Upper lobe of right lung (tissue), 1 donor: Measurements from ENCODE around the gene POLR2M. TPM values are rescaled to one million over a fixed set of nuclear protein-coding genes. Genes with fewer than 3 reads are reported as not detected.

Experiments used
- ATAC-seq: fragments of 200-7000 bp; cut with Tn5 transposase; one replicate; pipeline ENCODE4 v1.9.1; 2020; ENCODE audit warnings: mild to moderate bottlenecking, moderate library complexity
- DNase-seq: peaks from one replicate; pipeline ENCODE4 v3.0.0-alpha.2; 2020
- H3K27ac ChIP-seq: fragments of 200-600 bp; one replicate; pipeline ENCODE4 v1.8.0; 2022
- H3K27me3 ChIP-seq: fragments of 200-600 bp; one replicate; pipeline ENCODE4 v1.8.0; 2022; ENCODE audit warnings: mild to moderate bottlenecking
- H3K36me3 ChIP-seq: fragments of 200-600 bp; one replicate; pipeline ENCODE4 v1.8.0; 2022
- H3K4me1 ChIP-seq: fragments of 200-600 bp; one replicate; pipeline ENCODE4 v1.8.0; 2022
- H3K4me3 ChIP-seq: fragments of 200-600 bp; one replicate; pipeline ENCODE4 v1.8.0; 2022; ENCODE audit warnings: mild to moderate bottlenecking
- H3K9me3 ChIP-seq: fragments of 200-600 bp; one replicate; pipeline ENCODE4 v1.8.0; 2022
- CTCF ChIP-seq: fragments of 200-600 bp; IDR thresholded peaks from one replicate; pipeline ENCODE4 v1.8.0; 2022; ENCODE audit warnings: antibody characterized with exemption
- intact Hi-C: fragments of 100-400 bp; cut with DNase I; formaldehyde crosslinking; loops from one replicate; pipeline ENCODE4 v1.11.0; 2022
- long read RNA-seq: library from polyadenylated mRNA; unstranded; transcript quantifications from one replicate; pipeline ENCODE4 v2.0.0, GENCODE V29; 2021
- total RNA-seq: library from RNA; stranded (reverse); fragmentation: NEBNext Ultra II Directional; extraction: Animal tissue kit (Norgen Biotek cat#: 25700); gene quantifications from one replicate; pipeline ENCODE4 v1.2.1, GENCODE V29; 2021
- donor health status: DM: no; HTN: yes; CAD: no; lungs with severe emphysema.

POLR2M gene
- 63.7 TPM for total RNA-seq
- long read RNA-seq, full-length matches to known transcripts = 72 of 78 reads
- long read RNA-seq, partial matches to known transcripts = 4 of 78 reads
- long read RNA-seq, other reads (novel, unspliced or antisense) = 2 of 78 reads

GRCh38 chr15:57706405-57707209 is at the start of gene POLR2M:
Gene POLR2M, plus strand, starts transcription at chr15:57706714. Its CDS starts 129 bp downstream, at chr15:57706843.
- intact Hi-C loops = no loop called here
- peak; percentile 96 for DNase-seq
- H3K27me3 ChIP-seq = no peaks in the 10 kb centered on the region
- H3K4me3 ChIP-seq = peak within 1 kb of the TSS; percentile 85
- ATAC-seq = peak; percentile 97
- peaks cover 21% of the 10 kb centered on the region for H3K4me1 ChIP-seq
- H3K27ac ChIP-seq = peak within 1 kb of the TSS; percentile 98
- H3K36me3 ChIP-seq = peaks cover 26% of the 10 kb centered on the region
- TF ChIP-seq CTCF = no peak
- no peaks in the 10 kb centered on the region for H3K9me3 ChIP-seq

- no peak for ATAC-seq
- Histone ChIP-seq H3K27ac (no peak overlapping the region), H3K36me3 (no peaks in the 10 kb centered on the region), H3K9me3 (no peaks in the 10 kb centered on the region), H3K4me1 (no peaks in the 10 kb centered on the region), H3K27me3 (no peaks in the 10 kb centered on the region), H3K4me3 (no peak overlapping the region)
- DNase-seq = no peak
- no peak for TF ChIP-seq CTCF
- intact Hi-C loops = no loop called here
These were observed 48.9 kb upstream of the POLR2M start for GRCh38 chr15:57657619-57658018.

DNA sequence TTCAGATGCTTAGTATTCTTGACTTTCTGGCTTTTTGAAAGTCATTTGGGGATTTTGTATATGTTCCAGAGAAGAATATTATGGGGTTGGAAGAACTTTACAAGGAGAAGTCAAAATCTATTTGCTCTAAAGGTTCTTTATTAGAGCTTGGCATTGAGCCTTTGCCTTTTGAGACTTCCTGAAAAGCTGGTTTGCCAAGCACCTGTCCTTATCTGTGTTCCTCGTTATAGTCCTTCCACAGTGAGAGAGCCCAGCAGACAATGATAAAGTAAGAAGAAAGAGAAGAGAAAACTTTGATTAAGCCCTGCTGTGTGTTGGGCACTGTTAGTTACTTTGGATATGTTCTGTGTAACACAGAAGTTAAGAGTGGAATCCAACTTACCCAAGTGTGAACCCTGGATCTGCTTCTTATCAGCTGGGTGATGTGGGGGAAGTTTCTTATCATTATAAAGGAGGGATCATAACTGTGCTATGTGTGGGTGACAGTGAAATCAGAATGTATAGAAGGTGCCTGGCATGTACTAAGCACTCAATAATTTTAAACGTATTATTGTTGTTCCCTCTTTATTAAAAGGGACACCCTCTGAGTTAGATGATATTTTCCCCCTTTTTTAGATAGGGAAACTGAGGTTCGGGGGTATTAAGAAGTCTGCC is 44.3 kb upstream of the POLR2M start:
- DNase-seq = no peak
- Histone ChIP-seq H3K36me3 (no peaks in the 10 kb centered on the region), H3K4me1 (peaks cover 4% of the 10 kb centered on the region), H3K9me3 (no peaks in the 10 kb centered on the region), H3K4me3 (no peak overlapping the region), H3K27ac (no peak overlapping the region), H3K27me3 (no peaks in the 10 kb centered on the region)
- intact Hi-C loops = no loop called here
- ATAC-seq = no peak
- no peak for TF ChIP-seq CTCF

GRCh38 chr15:57662802-57663201 is 43.7 kb upstream of the POLR2M start:
- DNase-seq (no peak), ATAC-seq (no peak)
- no peaks in the 10 kb centered on the region for H3K27me3 ChIP-seq
- H3K36me3 ChIP-seq = no peaks in the 10 kb centered on the region
- no peak for TF ChIP-seq CTCF
- peaks cover 7% of the 10 kb centered on the region for H3K4me1 ChIP-seq
- no peak overlapping the region for H3K27ac ChIP-seq
- H3K9me3 ChIP-seq = no peaks in the 10 kb centered on the region
- intact Hi-C loops = no loop called here
- no peak overlapping the region for H3K4me3 ChIP-seq

DNA sequence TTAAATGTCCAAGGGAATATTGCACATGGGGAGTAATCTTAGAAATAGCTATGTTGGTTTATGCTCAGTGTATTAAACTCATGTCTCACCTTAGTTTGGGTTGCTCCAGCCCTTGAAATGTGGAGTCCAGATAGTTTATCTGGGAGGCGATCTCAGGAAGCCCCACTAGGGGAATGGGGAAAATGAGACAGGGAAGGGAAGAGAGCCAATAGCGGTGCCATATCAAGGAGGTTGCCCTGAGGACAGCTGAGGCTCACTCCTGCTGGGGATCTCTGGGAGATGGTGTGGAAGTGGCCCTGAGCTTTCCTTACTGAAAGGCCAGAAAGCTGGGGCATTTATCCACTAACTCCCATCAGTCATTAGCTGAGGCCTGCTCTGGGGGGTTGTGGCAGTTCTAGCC is 43.3 kb upstream of the POLR2M start:
- H3K36me3 ChIP-seq = no peaks in the 10 kb centered on the region
- no peak for ATAC-seq
- no peak overlapping the region for H3K4me3 ChIP-seq
- DNase-seq = no peak
- H3K27ac ChIP-seq = no peak overlapping the region
- no peak for TF ChIP-seq CTCF
- intact Hi-C loops = no loop called here
- no peaks in the 10 kb centered on the region for H3K27me3 ChIP-seq
- H3K4me1 ChIP-seq = peaks cover 7% of the 10 kb centered on the region
- no peaks in the 10 kb centered on the region for H3K9me3 ChIP-seq
